OCI-LY7 (cell line): Measurements from ENCODE around the gene LGALS9C.
"Not testable (repeated sequence)": the region's sequence is repeated elsewhere in the genome, so short reads cannot be mapped to it uniquely, and the experiment has no call there.

Experiments used
- EZH2phosphoT487 ChIP-seq: fragments of 200-600 bp; sonication (generic); IDR thresholded peaks from 2 replicates; pipeline ENCODE4 v1.6.1; 2018; ENCODE audit warnings: low read depth, borderline replicate concordance, mild to moderate bottlenecking, mixed run types, antibody characterized with exemption, low read length, moderate library complexity, mixed read lengths
- TF ChIP-seq, protein P1 (sequence below): fragments of 200-600 bp; sonication (generic); conservative IDR thresholded peaks from 2 replicates; pipeline ENCODE4 v1.5.1; 2014; ENCODE audit warnings: mild to moderate bottlenecking, antibody characterized with exemption, low read length, moderate library complexity, mixed read lengths

DNA sequence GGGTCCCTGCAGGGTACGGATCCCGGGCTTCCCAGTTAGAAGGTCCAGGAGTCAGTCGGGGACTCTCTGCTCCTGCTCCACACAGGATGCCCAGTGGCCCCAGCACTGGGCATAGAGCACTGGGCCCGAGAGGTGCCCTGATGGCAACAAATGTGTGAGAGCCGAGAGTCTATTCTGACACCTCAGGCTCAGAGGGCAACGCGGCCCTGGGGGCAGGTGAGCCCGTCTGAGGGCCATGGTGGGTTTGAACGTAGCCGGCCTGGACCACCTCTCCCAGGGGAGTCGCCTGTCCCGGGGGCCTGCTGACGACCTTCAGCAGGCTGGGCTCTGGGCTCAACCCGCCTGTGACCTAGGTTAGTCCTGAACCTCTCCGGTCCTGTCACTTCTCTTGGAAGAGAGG, 23.2 kb downstream of the LGALS9C start:
- TF ChIP-seq, protein P1, sequence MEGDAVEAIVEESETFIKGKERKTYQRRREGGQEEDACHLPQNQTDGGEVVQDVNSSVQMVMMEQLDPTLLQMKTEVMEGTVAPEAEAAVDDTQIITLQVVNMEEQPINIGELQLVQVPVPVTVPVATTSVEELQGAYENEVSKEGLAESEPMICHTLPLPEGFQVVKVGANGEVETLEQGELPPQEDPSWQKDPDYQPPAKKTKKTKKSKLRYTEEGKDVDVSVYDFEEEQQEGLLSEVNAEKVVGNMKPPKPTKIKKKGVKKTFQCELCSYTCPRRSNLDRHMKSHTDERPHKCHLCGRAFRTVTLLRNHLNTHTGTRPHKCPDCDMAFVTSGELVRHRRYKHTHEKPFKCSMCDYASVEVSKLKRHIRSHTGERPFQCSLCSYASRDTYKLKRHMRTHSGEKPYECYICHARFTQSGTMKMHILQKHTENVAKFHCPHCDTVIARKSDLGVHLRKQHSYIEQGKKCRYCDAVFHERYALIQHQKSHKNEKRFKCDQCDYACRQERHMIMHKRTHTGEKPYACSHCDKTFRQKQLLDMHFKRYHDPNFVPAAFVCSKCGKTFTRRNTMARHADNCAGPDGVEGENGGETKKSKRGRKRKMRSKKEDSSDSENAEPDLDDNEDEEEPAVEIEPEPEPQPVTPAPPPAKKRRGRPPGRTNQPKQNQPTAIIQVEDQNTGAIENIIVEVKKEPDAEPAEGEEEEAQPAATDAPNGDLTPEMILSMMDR, result not testable (repeated sequence)
- TF ChIP-seq EZH2phosphoT487, result not testable (repeated sequence)
